SK-N-SH treated with all-trans-retinoic acid at 6 μM for 48 hours (cell line): ENCODE data around the gene SLC2A4RG.

Experiments
- ATAC-seq: fragments of 200-7000 bp; cut with Tn5 transposase; 3 replicates; pipeline ENCODE4 v1.9.1; 2020; ENCODE audit warnings: mild to moderate bottlenecking, moderate library complexity
- ARNTL ChIP-seq: fragments of 450-650 bp; formaldehyde crosslinking; IDR thresholded peaks from 2 replicates; pipeline ENCODE4 v1.5.0; 2020; ENCODE audit warnings: low read depth, mild to moderate bottlenecking, moderate library complexity, borderline replicate concordance
- BACH2 ChIP-seq: fragments of 250-450 bp; sonication (Bioruptor Pico); IDR thresholded peaks from 2 replicates; pipeline ENCODE4 v1.9.0; 2021; ENCODE audit warnings: mild to moderate bottlenecking, borderline replicate concordance
- CSDC2 ChIP-seq: fragments of 250-450 bp; sonication (Bioruptor Pico); IDR thresholded peaks from 2 replicates; pipeline ENCODE4 v1.5.0; 2020; ENCODE audit warnings: mild to moderate bottlenecking, moderate library complexity
- ESRRG ChIP-seq: fragments of 250-450 bp; sonication (Bioruptor Pico); IDR thresholded peaks from 2 replicates; pipeline ENCODE4 v1.6.1; 2021; ENCODE audit warnings: mild to moderate bottlenecking
- GLIS3 ChIP-seq: fragments of 250-450 bp; sonication (Bioruptor Pico); IDR thresholded peaks from 2 replicates; pipeline ENCODE4 v1.5.0; 2020; ENCODE audit warnings: mild to moderate bottlenecking, moderate library complexity
- ISL1 ChIP-seq: fragments of 250-450 bp; sonication (Bioruptor Pico); IDR thresholded peaks from 2 replicates; pipeline ENCODE4 v2.1.2; 2022; ENCODE audit warnings: mild to moderate bottlenecking, moderate library complexity
- OSR1 ChIP-seq: fragments of 250-450 bp; sonication (Bioruptor Pico); IDR thresholded peaks from 2 replicates; pipeline ENCODE4 v1.8.0; 2022; ENCODE audit warnings: moderate library complexity, mild to moderate bottlenecking, inconsistent platforms
- PPARA ChIP-seq: fragments of 250-450 bp; sonication (Bioruptor Pico); IDR thresholded peaks from 2 replicates; pipeline ENCODE4 v1.5.0; 2020; ENCODE audit warnings: mild to moderate bottlenecking, borderline replicate concordance
- RARB ChIP-seq: fragments of 250-450 bp; sonication (Bioruptor Pico); IDR thresholded peaks from 2 replicates; pipeline ENCODE4 v1.8.0; 2021; ENCODE audit warnings: mild to moderate bottlenecking, moderate library complexity
- SNAI2 ChIP-seq: fragments of 250-450 bp; sonication (Bioruptor Pico); IDR thresholded peaks from 2 replicates; pipeline ENCODE4 v1.5.0; 2020; ENCODE audit warnings: mild to moderate bottlenecking, moderate library complexity
- TCF4 ChIP-seq: fragments of 250-450 bp; sonication (Bioruptor Pico); IDR thresholded peaks from 2 replicates; pipeline ENCODE4 v1.8.0; 2021; ENCODE audit warnings: mild to moderate bottlenecking, moderate library complexity, borderline replicate concordance
- TOX ChIP-seq: fragments of 250-450 bp; sonication (Bioruptor Pico); IDR thresholded peaks from 2 replicates; pipeline ENCODE4 v1.8.0; 2021; ENCODE audit warnings: mild to moderate bottlenecking, moderate library complexity, borderline replicate concordance
- ZC3H10 ChIP-seq: fragments of 250-450 bp; sonication (Bioruptor Pico); IDR thresholded peaks from 2 replicates; pipeline ENCODE4 v1.5.1; 2021; ENCODE audit warnings: mild to moderate bottlenecking, moderate library complexity
- ZFP3 ChIP-seq: fragments of 250-450 bp; sonication (Bioruptor Pico); IDR thresholded peaks from 2 replicates; pipeline ENCODE4 v1.5.0; 2020; ENCODE audit warnings: mild to moderate bottlenecking, moderate library complexity
- ZFP30 ChIP-seq: fragments of 450-650 bp; formaldehyde crosslinking; IDR thresholded peaks from 2 replicates; pipeline ENCODE4 v1.5.0; 2022; ENCODE audit warnings: mild to moderate bottlenecking, moderate library complexity
- ZNF565 ChIP-seq: fragments of 450-650 bp; formaldehyde crosslinking; conservative IDR thresholded peaks from 2 replicates; pipeline ENCODE4 v1.5.0; 2020; ENCODE audit warnings: low read depth, mild to moderate bottlenecking, moderate library complexity
- ZNF70 ChIP-seq: fragments of 450-650 bp; formaldehyde crosslinking; IDR thresholded peaks from 2 replicates; pipeline ENCODE4 v1.5.0; 2020; ENCODE audit warnings: mild to moderate bottlenecking, moderate library complexity
- ZNF8 ChIP-seq: fragments of 450-650 bp; formaldehyde crosslinking; IDR thresholded peaks from 2 replicates; pipeline ENCODE4 v1.5.0; 2020; ENCODE audit warnings: mild to moderate bottlenecking, moderate library complexity
- TF ChIP-seq, protein P1 (sequence below): fragments of 250-450 bp; sonication (Bioruptor Pico); IDR thresholded peaks from 2 replicates; pipeline ENCODE4 v1.5.0; 2020; ENCODE audit warnings: mild to moderate bottlenecking, moderate library complexity
- TF ChIP-seq, protein P2 (sequence below): fragments of 250-450 bp; sonication (Bioruptor Pico); IDR thresholded peaks from 2 replicates; pipeline ENCODE4 v1.5.1; 2021; ENCODE audit warnings: mild to moderate bottlenecking, moderate library complexity
- TF ChIP-seq, protein P3 (sequence below): fragments of 250-450 bp; sonication (Bioruptor Pico); IDR thresholded peaks from 2 replicates; pipeline ENCODE4 v1.8.0; 2020; ENCODE audit warnings: mild to moderate bottlenecking, moderate library complexity, borderline replicate concordance
- TF ChIP-seq, protein P4 (sequence below): fragments of 250-450 bp; sonication (Bioruptor Pico); IDR thresholded peaks from 2 replicates; pipeline ENCODE4 v1.8.0; 2021; ENCODE audit warnings: low read depth, mild to moderate bottlenecking, moderate library complexity, borderline replicate concordance
- TF ChIP-seq, protein P5 (sequence below): fragments of 250-450 bp; sonication (Bioruptor Pico); IDR thresholded peaks from 2 replicates; pipeline ENCODE4 v1.5.1; 2020; ENCODE audit warnings: low read depth, mild to moderate bottlenecking, moderate library complexity

Gene SLC2A4RG

DNA sequence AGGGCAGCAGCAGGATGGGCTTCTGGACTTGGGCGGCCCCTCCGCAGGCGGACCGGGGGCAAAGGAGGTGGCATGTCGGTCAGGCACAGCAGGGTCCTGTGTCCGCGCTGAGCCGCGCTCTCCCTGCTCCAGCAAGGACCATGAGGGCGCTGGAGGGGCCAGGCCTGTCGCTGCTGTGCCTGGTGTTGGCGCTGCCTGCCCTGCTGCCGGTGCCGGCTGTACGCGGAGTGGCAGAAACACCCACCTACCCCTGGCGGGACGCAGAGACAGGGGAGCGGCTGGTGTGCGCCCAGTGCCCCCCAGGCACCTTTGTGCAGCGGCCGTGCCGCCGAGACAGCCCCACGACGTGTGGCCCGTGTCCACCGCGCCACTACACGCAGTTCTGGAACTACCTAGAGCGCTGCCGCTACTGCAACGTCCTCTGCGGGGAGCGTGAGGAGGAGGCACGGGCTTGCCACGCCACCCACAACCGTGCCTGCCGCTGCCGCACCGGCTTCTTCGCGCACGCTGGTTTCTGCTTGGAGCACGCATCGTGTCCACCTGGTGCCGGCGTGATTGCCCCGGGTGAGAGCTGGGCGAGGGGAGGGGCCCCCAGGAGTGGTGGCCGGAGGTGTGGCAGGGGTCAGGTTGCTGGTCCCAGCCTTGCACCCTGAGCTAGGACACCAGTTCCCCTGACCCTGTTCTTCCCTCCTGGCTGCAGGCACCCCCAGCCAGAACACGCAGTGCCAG is 42.8 kb upstream of the SLC2A4RG start, which contains the start of gene TNFRSF6B:
TSS of gene TNFRSF6B (plus strand) at position 25 of the 729 bp plus-strand sequence. CDS start at position 141, 116 bp downstream.
- TF ChIP-seq GLIS3 (CRISPR knock-in tag) (no peak; the same call in 1 of the 2 replicates), ZNF70 (CRISPR knock-in tag) (no peak), ZNF8 (no peak), ZFP30 (CRISPR knock-in tag) (no peak), PPARA (CRISPR knock-in tag) (no peak), TOX (CRISPR knock-in tag) (no peak), TCF4 (no peak), ZNF565 (CRISPR knock-in tag) (no peak)
- TF ChIP-seq, protein P1, sequence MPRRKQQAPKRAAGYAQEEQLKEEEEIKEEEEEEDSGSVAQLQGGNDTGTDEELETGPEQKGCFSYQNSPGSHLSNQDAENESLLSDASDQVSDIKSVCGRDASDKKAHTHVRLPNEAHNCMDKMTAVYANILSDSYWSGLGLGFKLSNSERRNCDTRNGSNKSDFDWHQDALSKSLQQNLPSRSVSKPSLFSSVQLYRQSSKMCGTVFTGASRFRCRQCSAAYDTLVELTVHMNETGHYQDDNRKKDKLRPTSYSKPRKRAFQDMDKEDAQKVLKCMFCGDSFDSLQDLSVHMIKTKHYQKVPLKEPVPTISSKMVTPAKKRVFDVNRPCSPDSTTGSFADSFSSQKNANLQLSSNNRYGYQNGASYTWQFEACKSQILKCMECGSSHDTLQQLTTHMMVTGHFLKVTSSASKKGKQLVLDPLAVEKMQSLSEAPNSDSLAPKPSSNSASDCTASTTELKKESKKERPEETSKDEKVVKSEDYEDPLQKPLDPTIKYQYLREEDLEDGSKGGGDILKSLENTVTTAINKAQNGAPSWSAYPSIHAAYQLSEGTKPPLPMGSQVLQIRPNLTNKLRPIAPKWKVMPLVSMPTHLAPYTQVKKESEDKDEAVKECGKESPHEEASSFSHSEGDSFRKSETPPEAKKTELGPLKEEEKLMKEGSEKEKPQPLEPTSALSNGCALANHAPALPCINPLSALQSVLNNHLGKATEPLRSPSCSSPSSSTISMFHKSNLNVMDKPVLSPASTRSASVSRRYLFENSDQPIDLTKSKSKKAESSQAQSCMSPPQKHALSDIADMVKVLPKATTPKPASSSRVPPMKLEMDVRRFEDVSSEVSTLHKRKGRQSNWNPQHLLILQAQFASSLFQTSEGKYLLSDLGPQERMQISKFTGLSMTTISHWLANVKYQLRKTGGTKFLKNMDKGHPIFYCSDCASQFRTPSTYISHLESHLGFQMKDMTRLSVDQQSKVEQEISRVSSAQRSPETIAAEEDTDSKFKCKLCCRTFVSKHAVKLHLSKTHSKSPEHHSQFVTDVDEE (CRISPR knock-in tag), result no peak
- peak; percentile 2 for ATAC-seq

DNA sequence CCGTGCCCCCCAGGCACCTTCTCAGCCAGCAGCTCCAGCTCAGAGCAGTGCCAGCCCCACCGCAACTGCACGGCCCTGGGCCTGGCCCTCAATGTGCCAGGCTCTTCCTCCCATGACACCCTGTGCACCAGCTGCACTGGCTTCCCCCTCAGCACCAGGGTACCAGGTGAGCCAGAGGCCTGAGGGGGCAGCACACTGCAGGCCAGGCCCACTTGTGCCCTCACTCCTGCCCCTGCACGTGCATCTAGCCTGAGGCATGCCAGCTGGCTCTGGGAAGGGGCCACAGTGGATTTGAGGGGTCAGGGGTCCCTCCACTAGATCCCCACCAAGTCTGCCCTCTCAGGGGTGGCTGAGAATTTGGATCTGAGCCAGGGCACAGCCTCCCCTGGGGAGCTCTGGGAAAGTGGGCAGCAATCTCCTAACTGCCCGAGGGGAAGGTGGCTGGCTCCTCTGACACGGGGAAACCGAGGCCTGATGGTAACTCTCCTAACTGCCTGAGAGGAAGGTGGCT is 42.2 kb upstream of the SLC2A4RG start:
- ATAC-seq, result peak; percentile 0; the same call in 1 of the 3 replicates
- no peak for TF ChIP-seq BACH2
- no peak for TF ChIP-seq TOX (CRISPR knock-in tag)
- no peak for TF ChIP-seq OSR1 (CRISPR knock-in tag)
- TF ChIP-seq ZFP3, result no peak

DNA sequence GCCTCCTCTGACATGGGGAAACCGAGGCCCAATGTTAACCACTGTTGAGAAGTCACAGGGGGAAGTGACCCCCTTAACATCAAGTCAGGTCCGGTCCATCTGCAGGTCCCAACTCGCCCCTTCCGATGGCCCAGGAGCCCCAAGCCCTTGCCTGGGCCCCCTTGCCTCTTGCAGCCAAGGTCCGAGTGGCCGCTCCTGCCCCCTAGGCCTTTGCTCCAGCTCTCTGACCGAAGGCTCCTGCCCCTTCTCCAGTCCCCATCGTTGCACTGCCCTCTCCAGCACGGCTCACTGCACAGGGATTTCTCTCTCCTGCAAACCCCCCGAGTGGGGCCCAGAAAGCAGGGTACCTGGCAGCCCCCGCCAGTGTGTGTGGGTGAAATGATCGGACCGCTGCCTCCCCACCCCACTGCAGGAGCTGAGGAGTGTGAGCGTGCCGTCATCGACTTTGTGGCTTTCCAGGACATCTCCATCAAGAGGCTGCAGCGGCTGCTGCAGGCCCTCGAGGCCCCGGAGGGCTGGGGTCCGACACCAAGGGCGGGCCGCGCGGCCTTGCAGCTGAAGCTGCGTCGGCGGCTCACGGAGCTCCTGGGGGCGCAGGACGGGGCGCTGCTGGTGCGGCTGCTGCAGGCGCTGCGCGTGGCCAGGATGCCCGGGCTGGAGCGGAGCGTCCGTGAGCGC is 41.6 kb upstream of the SLC2A4RG start:
- TF ChIP-seq ZFP30 (CRISPR knock-in tag) (no peak), PPARA (CRISPR knock-in tag) (no peak), CSDC2 (CRISPR knock-in tag) (no peak), TCF4 (no peak), ZFP3 (no peak), GLIS3 (CRISPR knock-in tag) (no peak), RARB (CRISPR knock-in tag) (no peak), BACH2 (no peak), ARNTL (CRISPR knock-in tag) (no peak), ZC3H10 (CRISPR knock-in tag) (no peak), ISL1 (CRISPR knock-in tag) (no peak), ZNF8 (no peak), SNAI2 (no peak), ZNF565 (CRISPR knock-in tag) (no peak), ESRRG (CRISPR knock-in tag) (no peak)
- TF ChIP-seq, protein P2, sequence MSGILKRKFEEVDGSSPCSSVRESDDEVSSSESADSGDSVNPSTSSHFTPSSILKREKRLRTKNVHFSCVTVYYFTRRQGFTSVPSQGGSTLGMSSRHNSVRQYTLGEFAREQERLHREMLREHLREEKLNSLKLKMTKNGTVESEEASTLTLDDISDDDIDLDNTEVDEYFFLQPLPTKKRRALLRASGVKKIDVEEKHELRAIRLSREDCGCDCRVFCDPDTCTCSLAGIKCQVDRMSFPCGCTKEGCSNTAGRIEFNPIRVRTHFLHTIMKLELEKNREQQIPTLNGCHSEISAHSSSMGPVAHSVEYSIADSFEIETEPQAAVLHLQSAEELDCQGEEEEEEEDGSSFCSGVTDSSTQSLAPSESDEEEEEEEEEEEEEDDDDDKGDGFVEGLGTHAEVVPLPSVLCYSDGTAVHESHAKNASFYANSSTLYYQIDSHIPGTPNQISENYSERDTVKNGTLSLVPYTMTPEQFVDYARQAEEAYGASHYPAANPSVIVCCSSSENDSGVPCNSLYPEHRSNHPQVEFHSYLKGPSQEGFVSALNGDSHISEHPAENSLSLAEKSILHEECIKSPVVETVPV, result no peak
- TF ChIP-seq, protein P3, sequence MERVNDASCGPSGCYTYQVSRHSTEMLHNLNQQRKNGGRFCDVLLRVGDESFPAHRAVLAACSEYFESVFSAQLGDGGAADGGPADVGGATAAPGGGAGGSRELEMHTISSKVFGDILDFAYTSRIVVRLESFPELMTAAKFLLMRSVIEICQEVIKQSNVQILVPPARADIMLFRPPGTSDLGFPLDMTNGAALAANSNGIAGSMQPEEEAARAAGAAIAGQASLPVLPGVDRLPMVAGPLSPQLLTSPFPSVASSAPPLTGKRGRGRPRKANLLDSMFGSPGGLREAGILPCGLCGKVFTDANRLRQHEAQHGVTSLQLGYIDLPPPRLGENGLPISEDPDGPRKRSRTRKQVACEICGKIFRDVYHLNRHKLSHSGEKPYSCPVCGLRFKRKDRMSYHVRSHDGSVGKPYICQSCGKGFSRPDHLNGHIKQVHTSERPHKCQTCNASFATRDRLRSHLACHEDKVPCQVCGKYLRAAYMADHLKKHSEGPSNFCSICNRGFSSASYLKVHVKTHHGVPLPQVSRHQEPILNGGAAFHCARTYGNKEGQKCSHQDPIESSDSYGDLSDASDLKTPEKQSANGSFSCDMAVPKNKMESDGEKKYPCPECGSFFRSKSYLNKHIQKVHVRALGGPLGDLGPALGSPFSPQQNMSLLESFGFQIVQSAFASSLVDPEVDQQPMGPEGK (CRISPR knock-in tag), result no peak
- TF ChIP-seq, protein P4, sequence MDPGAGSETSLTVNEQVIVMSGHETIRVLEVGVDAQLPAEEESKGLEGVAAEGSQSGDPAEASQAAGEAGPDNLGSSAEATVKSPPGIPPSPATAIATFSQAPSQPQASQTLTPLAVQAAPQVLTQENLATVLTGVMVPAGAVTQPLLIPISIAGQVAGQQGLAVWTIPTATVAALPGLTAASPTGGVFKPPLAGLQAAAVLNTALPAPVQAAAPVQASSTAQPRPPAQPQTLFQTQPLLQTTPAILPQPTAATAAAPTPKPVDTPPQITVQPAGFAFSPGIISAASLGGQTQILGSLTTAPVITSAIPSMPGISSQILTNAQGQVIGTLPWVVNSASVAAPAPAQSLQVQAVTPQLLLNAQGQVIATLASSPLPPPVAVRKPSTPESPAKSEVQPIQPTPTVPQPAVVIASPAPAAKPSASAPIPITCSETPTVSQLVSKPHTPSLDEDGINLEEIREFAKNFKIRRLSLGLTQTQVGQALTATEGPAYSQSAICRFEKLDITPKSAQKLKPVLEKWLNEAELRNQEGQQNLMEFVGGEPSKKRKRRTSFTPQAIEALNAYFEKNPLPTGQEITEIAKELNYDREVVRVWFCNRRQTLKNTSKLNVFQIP (CRISPR knock-in tag), result no peak
- TF ChIP-seq, protein P1 (CRISPR knock-in tag), result no peak
- TF ChIP-seq, protein P5, sequence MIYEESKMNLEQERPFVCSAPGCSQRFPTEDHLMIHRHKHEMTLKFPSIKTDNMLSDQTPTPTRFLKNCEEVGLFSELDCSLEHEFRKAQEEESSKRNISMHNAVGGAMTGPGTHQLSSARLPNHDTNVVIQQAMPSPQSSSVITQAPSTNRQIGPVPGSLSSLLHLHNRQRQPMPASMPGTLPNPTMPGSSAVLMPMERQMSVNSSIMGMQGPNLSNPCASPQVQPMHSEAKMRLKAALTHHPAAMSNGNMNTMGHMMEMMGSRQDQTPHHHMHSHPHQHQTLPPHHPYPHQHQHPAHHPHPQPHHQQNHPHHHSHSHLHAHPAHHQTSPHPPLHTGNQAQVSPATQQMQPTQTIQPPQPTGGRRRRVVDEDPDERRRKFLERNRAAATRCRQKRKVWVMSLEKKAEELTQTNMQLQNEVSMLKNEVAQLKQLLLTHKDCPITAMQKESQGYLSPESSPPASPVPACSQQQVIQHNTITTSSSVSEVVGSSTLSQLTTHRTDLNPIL, result no peak
- TF ChIP-seq, all 23 proteins: peak for 0
- no peak for ATAC-seq
